ENCODE measurements around the gene VPS13D.

DNA sequence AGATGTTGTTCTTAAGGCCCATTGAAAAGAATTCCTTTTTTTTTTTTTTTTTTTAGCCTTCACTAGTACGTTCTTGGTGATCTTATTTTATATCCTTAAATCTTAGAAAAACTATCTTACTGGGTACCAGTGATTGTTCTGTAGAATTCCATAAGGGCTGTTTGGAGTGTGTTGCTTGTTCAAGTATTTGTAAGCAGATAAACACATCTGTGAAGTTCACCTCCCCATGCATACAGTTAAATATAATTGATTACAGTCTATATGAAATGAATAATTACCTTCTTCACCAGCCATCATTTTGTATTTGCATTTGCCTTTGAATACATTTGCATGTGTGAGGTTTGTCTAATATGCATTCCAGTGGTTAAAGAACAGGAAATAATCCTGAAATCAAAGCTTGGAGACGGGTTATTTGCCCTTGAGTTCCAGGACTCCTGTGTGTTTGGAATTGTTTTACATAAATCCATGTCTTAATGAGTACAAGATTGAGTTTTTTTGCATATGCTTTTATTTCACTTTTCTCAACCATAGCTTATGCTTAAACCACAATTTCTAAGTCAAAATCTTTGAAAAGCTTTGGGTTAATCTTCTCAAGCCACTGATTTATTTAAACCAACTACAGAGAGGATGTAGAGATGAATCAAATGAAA lies 73.1 kb downstream of the VPS13D start:
- TF ChIP-seq, protein P1, sequence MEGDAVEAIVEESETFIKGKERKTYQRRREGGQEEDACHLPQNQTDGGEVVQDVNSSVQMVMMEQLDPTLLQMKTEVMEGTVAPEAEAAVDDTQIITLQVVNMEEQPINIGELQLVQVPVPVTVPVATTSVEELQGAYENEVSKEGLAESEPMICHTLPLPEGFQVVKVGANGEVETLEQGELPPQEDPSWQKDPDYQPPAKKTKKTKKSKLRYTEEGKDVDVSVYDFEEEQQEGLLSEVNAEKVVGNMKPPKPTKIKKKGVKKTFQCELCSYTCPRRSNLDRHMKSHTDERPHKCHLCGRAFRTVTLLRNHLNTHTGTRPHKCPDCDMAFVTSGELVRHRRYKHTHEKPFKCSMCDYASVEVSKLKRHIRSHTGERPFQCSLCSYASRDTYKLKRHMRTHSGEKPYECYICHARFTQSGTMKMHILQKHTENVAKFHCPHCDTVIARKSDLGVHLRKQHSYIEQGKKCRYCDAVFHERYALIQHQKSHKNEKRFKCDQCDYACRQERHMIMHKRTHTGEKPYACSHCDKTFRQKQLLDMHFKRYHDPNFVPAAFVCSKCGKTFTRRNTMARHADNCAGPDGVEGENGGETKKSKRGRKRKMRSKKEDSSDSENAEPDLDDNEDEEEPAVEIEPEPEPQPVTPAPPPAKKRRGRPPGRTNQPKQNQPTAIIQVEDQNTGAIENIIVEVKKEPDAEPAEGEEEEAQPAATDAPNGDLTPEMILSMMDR (IDR thresholded peaks at IDR 0.05), result no peak
- no peak for TF ChIP-seq POLR2A (IDR thresholded peaks at IDR 0.05)

Measured in body of pancreas (tissue), 4 donors.